Esophagus squamous epithelium (tissue), 5 donors: Measurements from ENCODE around the gene SLC43A2. TPM values are rescaled to one million over a fixed set of nuclear protein-coding genes. Genes with fewer than 3 reads are reported as not detected.

Experiments used
- DNase-seq: peaks from one replicate; lab custom pipeline; 2025; lab: John Stamatoyannopoulos, UW
- H3K27ac ChIP-seq, 4 donors: fragments of 200-600 bp; sonication (generic); one replicate each; pipeline ENCODE4 v1.5.1; 2016 to 2019; ENCODE audit warnings: mild to moderate bottlenecking in 1 of 4
- H3K27me3 ChIP-seq, 4 donors: fragments of 200-600 bp; sonication (generic); 1 replicate in 3 of 4; 2 replicates in 1 of 4; pipeline versions ENCODE4 v1.5.1 to v1.6.0; 2017 to 2021; ENCODE audit warnings: antibody characterized with exemption in 1 of 4
- H3K36me3 ChIP-seq, 3 donors: fragments of 200-600 bp; sonication (generic); one replicate each; pipeline ENCODE4 v1.5.1; 2016 to 2019
- H3K4me1 ChIP-seq, 3 donors: fragments of 200-600 bp; sonication (generic); one replicate each; pipeline ENCODE4 v1.5.1; 2017 to 2019
- H3K4me3 ChIP-seq, 4 donors: fragments of 200-600 bp; sonication (generic); 1 replicate in 3 of 4; 2 replicates in 1 of 4; pipeline ENCODE4 v1.5.1; 2016 to 2019; ENCODE audit warnings: mild to moderate bottlenecking in 2 of 4, moderate library complexity in 1 of 4
- H3K9me3 ChIP-seq, 3 donors: fragments of 200-600 bp; sonication (generic); one replicate each; pipeline ENCODE4 v1.5.1; 2016 to 2019
- CTCF ChIP-seq, 6 experiments: fragments of 450-650 bp in 4 of 6; fragments of 200-600 bp in 2 of 6; sonication (generic) in 2 of 6; IDR thresholded peaks; one replicate each; pipeline ENCODE4 v1.5.1; 2016 to 2019; ENCODE audit warnings: antibody characterized with exemption in 6 of 6, mild to moderate bottlenecking in 4 of 6, moderate library complexity in 4 of 6
- POLR2A ChIP-seq, 4 donors: fragments of 450-650 bp; IDR thresholded peaks; one replicate each; pipeline ENCODE4 v1.6.1; 2017; ENCODE audit warnings: antibody characterized with exemption in 4 of 4, mild to moderate bottlenecking in 4 of 4, moderate library complexity in 3 of 4
- WGBS, 2 donors: methylation state at CpG; one replicate each; pipeline ENCODE4 v1.1.5; 2018; 5-methylcytosine and 5-hydroxymethylcytosine counted together
- intact Hi-C: fragments of 100-400 bp; cut with DNase I; formaldehyde crosslinking; loops from one replicate; pipeline ENCODE4 v1.15.0; 2022
- total RNA-seq, 4 donors: library from RNA; depleted of rRNA; stranded (reverse); fragments of >200 nt; gene quantifications; one replicate each; pipeline ENCODE4 v1.1.0, GENCODE V29; 2016
- donor health status: DM: yes; HTN: yes; CAD: no.

Gene SLC43A2
- total RNA-seq, 4 donors from 2014 or later = 2.5 to 12.4 (median 5.3) TPM

GRCh38 chr17:1612400-1612799, 16.2 kb downstream of the SLC43A2 start:
- H3K27ac ChIP-seq = peak overlapping the region in 3 of 4 donors; percentile 22 to 42 (median 28)
- no peak overlapping the region for H3K4me3 ChIP-seq
- no peak for TF ChIP-seq POLR2A (IDR thresholded peaks at IDR 0.05)
- TF ChIP-seq CTCF (IDR thresholded peaks at IDR 0.05) = no peak
- no peak for DNase-seq
- H3K9me3 ChIP-seq = no peaks in the 10 kb centered on the region
- H3K4me1 ChIP-seq = peaks cover 0 to 9% (median 6%) of the 10 kb centered on the region in 3 donors
- intact Hi-C loops = no loop called here
- WGBS, 2 donors = 67 to 84% methylated on average over 8 of the region's 16 CpGs
- no peaks in the 10 kb centered on the region for H3K36me3 ChIP-seq
- H3K27me3 ChIP-seq = no peaks in the 10 kb centered on the region

GRCh38 chr17:1611715-1612114, 16.9 kb downstream of the SLC43A2 start:
- no peaks in the 10 kb centered on the region for H3K36me3 ChIP-seq
- intact Hi-C loops = no loop called here
- H3K27ac ChIP-seq = peak overlapping the region in 3 of 4 donors; percentile 22 to 42 (median 28)
- 78% methylated on average over 8 to 10 of the region's 10 CpGs for WGBS, 2 donors
- no peaks in the 10 kb centered on the region for H3K27me3 ChIP-seq
- no peak for TF ChIP-seq CTCF (IDR thresholded peaks at IDR 0.05)
- no peak for TF ChIP-seq POLR2A (IDR thresholded peaks at IDR 0.05)
- no peak overlapping the region for H3K4me3 ChIP-seq
- no peaks in the 10 kb centered on the region for H3K9me3 ChIP-seq
- no peak for DNase-seq
- H3K4me1 ChIP-seq = peaks cover 0 to 12% (median 6%) of the 10 kb centered on the region in 3 donors

GRCh38 chr17:1608676-1609075, 20.0 kb downstream of the SLC43A2 start:
- TF ChIP-seq POLR2A (IDR thresholded peaks at IDR 0.05) (no peak), CTCF (IDR thresholded peaks at IDR 0.05) (no peak)
- Histone ChIP-seq H3K4me1 (peaks cover 0 to 29% (median 6%) of the 10 kb centered on the region in 3 donors), H3K36me3 (no peaks in the 10 kb centered on the region), H3K27me3 (no peaks in the 10 kb centered on the region), H3K27ac (peak overlapping the region in 1 of 4 donors; percentile 21), H3K4me3 (no peak overlapping the region), H3K9me3 (no peaks in the 10 kb centered on the region)
- DNase-seq = no peak
- WGBS, 2 donors = 33 to 40% methylated on average over 4 of the region's 7 CpGs
- intact Hi-C loops = no loop called here

GRCh38 chr17:1607971-1608320, 20.7 kb downstream of the SLC43A2 start:
- DNase-seq = no peak
- Histone ChIP-seq H3K36me3 (no peaks in the 10 kb centered on the region), H3K27me3 (no peaks in the 10 kb centered on the region), H3K4me1 (peaks cover 0 to 29% (median 6%) of the 10 kb centered on the region in 3 donors), H3K27ac (peak overlapping the region in 2 of 4 donors; percentile 54 to 59), H3K4me3 (no peak overlapping the region), H3K9me3 (no peaks in the 10 kb centered on the region)
- 82 to 93% methylated on average over 2 to 4 of the region's 5 CpGs for WGBS, 2 donors
- no peak for TF ChIP-seq POLR2A (IDR thresholded peaks at IDR 0.05)
- no peak for TF ChIP-seq CTCF (IDR thresholded peaks at IDR 0.05)
- intact Hi-C loops = no loop called here

GRCh38 chr17:1606352-1606985, 22.2 kb downstream of the SLC43A2 start:
- no peak for DNase-seq
- WGBS, 2 donors = 69 to 77% methylated on average over 2 to 13 of the region's 26 CpGs
- intact Hi-C loops = no loop called here
- no peak for TF ChIP-seq POLR2A (IDR thresholded peaks at IDR 0.05)
- TF ChIP-seq CTCF (IDR thresholded peaks at IDR 0.05) = no peak
- Histone ChIP-seq H3K36me3 (no peaks in the 10 kb centered on the region), H3K4me1 (peaks cover 0 to 29% (median 6%) of the 10 kb centered on the region in 3 donors), H3K27ac (peak overlapping the region in 3 of 4 donors; percentile 1 to 64 (median 59)), H3K9me3 (no peaks in the 10 kb centered on the region), H3K4me3 (no peak overlapping the region), H3K27me3 (no peaks in the 10 kb centered on the region)
